H1 (cell line): ENCODE results near the gene KLHDC1. TPM values are rescaled to one million over a fixed set of nuclear protein-coding genes. Genes with fewer than 3 reads are reported as not detected.
"Not testable (repeated sequence)": the region's sequence is repeated elsewhere in the genome, so short reads cannot be mapped to it uniquely, and the experiment has no call there.

Source experiments
- CTCF ChIA-PET: fragments of 300-600 bp; sonication (Branson Sonifier 250); formaldehyde crosslinking; loops from one replicate; lab custom pipeline; 2021; ENCODE audit not compliant: partially characterized antibody; lab: Charles Lee
- POLR2A ChIA-PET: fragments of 300-600 bp; sonication (Branson Sonifier 250); formaldehyde crosslinking; loops from one replicate; lab custom pipeline; 2021; ENCODE audit warnings: inconsistent platforms; ENCODE audit not compliant: partially characterized antibody; lab: Charles Lee
- DNase-seq, 2 experiments: peaks; one replicate each; pipeline versions ENCODE4 v3.0.0 to v3.0.0-alpha.2; 2010 to 2022; ENCODE audit warnings: low spot score in 2 of 2, low read depth in 1 of 2, mixed read lengths in 1 of 2
- FAIRE-seq: peaks from 2 replicates; lab custom pipeline; 2011; peaks lifted over from hg19 to GRCh38; lab: Jason Lieb, UNC
- H2AFZ ChIP-seq: 2 replicates; pipeline ENCODE4 v1.8.1; 2012; ENCODE audit warnings: low read length, inconsistent platforms
- H2AK5ac ChIP-seq: 2 replicates; pipeline ENCODE4 v1.6.1; 2013; ENCODE audit warnings: low read depth, low read length
- H2BK120ac ChIP-seq: replicated peaks from 2 replicates; pipeline ENCODE3; 2013; ENCODE audit warnings: low read depth, low read length, inconsistent platforms
- H2BK12ac ChIP-seq: 2 replicates; pipeline ENCODE4 v1.6.1; 2013; ENCODE audit warnings: low read depth, low read length
- H2BK15ac ChIP-seq: 2 replicates; pipeline ENCODE4 v1.6.1; 2013; ENCODE audit warnings: low read length
- H2BK20ac ChIP-seq: 2 replicates; pipeline ENCODE4 v1.6.1; 2013; ENCODE audit warnings: low read length
- H2BK5ac ChIP-seq: 2 replicates; pipeline ENCODE4 v1.6.1; 2013; ENCODE audit warnings: low read depth, low read length
- H3K14ac ChIP-seq: 2 replicates; pipeline ENCODE4 v1.6.1; 2013; ENCODE audit warnings: inconsistent platforms; ENCODE audit not compliant: insufficient read length
- H3K18ac ChIP-seq: 2 replicates; pipeline ENCODE4 v1.6.1; 2013; ENCODE audit warnings: low read length; ENCODE audit errors: extremely low read depth
- H3K23ac ChIP-seq: 2 replicates; pipeline ENCODE4 v1.6.1; 2013; ENCODE audit warnings: inconsistent platforms; ENCODE audit not compliant: insufficient read length
- H3K23me2 ChIP-seq: 2 replicates; pipeline ENCODE4 v1.6.1; 2013; ENCODE audit warnings: low read depth, low read length
- H3K27ac ChIP-seq: 2 replicates; pipeline ENCODE4 v1.6.1; 2011; ENCODE audit warnings: low read depth, low read length, inconsistent platforms
- H3K27me3 ChIP-seq, 4 experiments: replicated peaks in 1 of 4; 1 replicate in 1 of 4; 2 replicates in 3 of 4; pipeline versions ENCODE4 v1.6.1 to v1.8.1; 2011 to 2013; ENCODE audit warnings: low read length in 3 of 4, mild to moderate bottlenecking in 3 of 4, inconsistent platforms in 2 of 4, mixed read lengths in 2 of 4, moderate library complexity in 1 of 4; ENCODE audit not compliant: control insufficient read depth in 3 of 4, insufficient read depth in 3 of 4; ENCODE audit errors: extremely low read depth in 1 of 4
- H3K36me3 ChIP-seq, 4 experiments: 2 replicates each; pipeline versions ENCODE4 v1.6.1 to v1.8.1; 2011 to 2013; ENCODE audit warnings: mild to moderate bottlenecking in 4 of 4, low read length in 3 of 4, moderate library complexity in 2 of 4, control low read depth in 1 of 4, inconsistent platforms in 1 of 4; ENCODE audit not compliant: insufficient read depth in 4 of 4, control insufficient read depth in 2 of 4
- H3K4ac ChIP-seq: replicated peaks from 2 replicates; pipeline ENCODE3; 2013; ENCODE audit warnings: low read length, low read depth, mixed read lengths, inconsistent platforms; ENCODE audit not compliant: insufficient read length
- H3K4me1 ChIP-seq, 4 experiments: replicated peaks in 1 of 4; 1 replicate in 1 of 4; 2 replicates in 3 of 4; pipeline versions ENCODE4 v1.6.1 to v1.8.1; 2011 to 2013; ENCODE audit warnings: low read length in 3 of 4, inconsistent platforms in 2 of 4, mixed read lengths in 1 of 4; ENCODE audit not compliant: insufficient read depth in 4 of 4, control insufficient read depth in 3 of 4
- H3K4me2 ChIP-seq, 2 experiments: 2 replicates each; pipeline versions ENCODE4 v1.6.1 to v1.8.1; 2011 to 2013; ENCODE audit warnings: low read depth in 2 of 2, low read length in 2 of 2, control low read depth in 1 of 2, inconsistent platforms in 1 of 2, mild to moderate bottlenecking in 1 of 2; ENCODE audit not compliant: insufficient read depth in 1 of 2
- H3K4me3 ChIP-seq, 4 experiments: fragments of 200-600, 300-600 bp in 1 of 4; sonication (generic), shearing (Covaris generic), sonication (Bioruptor Twin) in 1 of 4; 2 replicates each; pipeline versions ENCODE4 v1.5.1 to v1.8.1; 2011 to 2016; ENCODE audit warnings: low read length in 4 of 4, low read depth in 3 of 4, control low read depth in 2 of 4, inconsistent platforms in 2 of 4, mild to moderate bottlenecking in 2 of 4, mixed read lengths in 1 of 4, moderate library complexity in 1 of 4; ENCODE audit not compliant: insufficient read depth in 2 of 4; ENCODE audit errors: extremely low read depth in 1 of 4
- H3K56ac ChIP-seq: replicated peaks from 2 replicates; pipeline ENCODE3; 2013; ENCODE audit warnings: low read depth, mild to moderate bottlenecking, mixed read lengths, low read length, inconsistent platforms; ENCODE audit not compliant: insufficient read length
- H3K79me1 ChIP-seq: 2 replicates; pipeline ENCODE4 v1.6.1; 2013; ENCODE audit warnings: low read depth, low read length, control low read depth
- H3K79me2 ChIP-seq, 2 experiments: 2 replicates each; pipeline versions ENCODE4 v1.6.1 to v1.8.1; 2012 to 2013; ENCODE audit warnings: low read length in 2 of 2, mild to moderate bottlenecking in 2 of 2, inconsistent platforms in 1 of 2; ENCODE audit not compliant: insufficient read depth in 2 of 2, control insufficient read depth in 1 of 2
- H3K9ac ChIP-seq, 4 experiments: replicated peaks in 1 of 4; 1 replicate in 1 of 4; 2 replicates in 3 of 4; pipeline versions ENCODE4 v1.6.1 to v1.8.1; 2011 to 2013; ENCODE audit warnings: low read depth in 3 of 4, low read length in 3 of 4, control low read depth in 2 of 4, mild to moderate bottlenecking in 2 of 4, moderate library complexity in 2 of 4, inconsistent platforms in 1 of 4; ENCODE audit errors: extremely low read depth in 1 of 4
- H3K9me3 ChIP-seq, 2 experiments: 2 replicates each; pipeline versions ENCODE4 v1.6.1 to v1.8.1; 2012 to 2013; ENCODE audit warnings: mild to moderate bottlenecking in 2 of 2, moderate library complexity in 2 of 2, control low read depth in 1 of 2, inconsistent platforms in 1 of 2, low read depth in 1 of 2, low read length in 1 of 2, mixed read lengths in 1 of 2; ENCODE audit not compliant: insufficient read depth in 2 of 2
- H4K20me1 ChIP-seq, 2 experiments: replicated peaks in 1 of 2; 2 replicates each; pipeline versions ENCODE3 to v1.8.1; 2011 to 2013; ENCODE audit warnings: inconsistent platforms in 2 of 2, low read length in 2 of 2, mild to moderate bottlenecking in 1 of 2; ENCODE audit not compliant: insufficient read depth in 2 of 2, control insufficient read depth in 1 of 2
- H4K5ac ChIP-seq: 2 replicates; pipeline ENCODE4 v1.6.1; 2013; ENCODE audit warnings: low read length, low read depth, mixed read lengths, inconsistent platforms; ENCODE audit not compliant: insufficient read length
- H4K8ac ChIP-seq: 2 replicates; pipeline ENCODE4 v1.8.0; 2013; ENCODE audit warnings: mild to moderate bottlenecking, moderate library complexity, low read length, inconsistent platforms; ENCODE audit not compliant: insufficient read depth; ENCODE audit errors: extremely low read depth
- H4K91ac ChIP-seq: replicated peaks from 2 replicates; pipeline ENCODE3; 2013; ENCODE audit warnings: low read length, mixed read lengths, inconsistent platforms; ENCODE audit not compliant: insufficient read length
- ASH2L ChIP-seq: fragments of 200-600, 300-600 bp; sonication (generic); IDR thresholded peaks from one replicate; pipeline ENCODE4 v1.7.1; 2017; ENCODE audit warnings: low read length
- CHD1 ChIP-seq: IDR thresholded peaks from 2 replicates; pipeline ENCODE4 v1.6.1; 2012; ENCODE audit warnings: low read depth, low read length, improper control_type of control experiment
- MAFK ChIP-seq: IDR thresholded peaks from 2 replicates; pipeline ENCODE4 v1.6.1; 2012; ENCODE audit warnings: low read depth, mild to moderate bottlenecking, improper control_type of control experiment, low read length
- TCF12 ChIP-seq: IDR thresholded peaks from 2 replicates; pipeline ENCODE4 v1.6.1; 2011; ENCODE audit warnings: low read depth, mild to moderate bottlenecking, low read length
- polyA plus RNA-seq, 7 experiments: library from polyadenylated mRNA; depleted of rRNA in 3 of 7; stranded (reverse) in 5 of 7; unstranded in 2 of 7; fragments of >200 nt in 5 of 7; fragments of 200-250 nt in 2 of 7; gene quantifications; 1 replicate in 5 of 7; 2 replicates in 1 of 7; 4 replicates in 1 of 7; pipeline versions ENCODE4 v1.2.1 to v1.2.3, GENCODE V29; 2011 to 2013; ENCODE audit warnings: missing spikeins in 2 of 7, mixed read lengths in 2 of 7
- total RNA-seq: library from RNA; stranded (reverse); fragmentation: NEBNext Ultra II Directional; extraction: Animal tissue kit (Norgen Biotek cat#: 25700); gene quantifications from 2 replicates; pipeline ENCODE4 v1.2.1, GENCODE V29; 2021

Gene KLHDC1
- total and polyA plus RNA-seq, 2 of the 8 experiments (the other 6 are each of a cell fraction or from before 2014, with no cell fraction given) = 0.08 TPM; not detected in 1

- TF ChIP-seq TCF12 (no peak), MAFK (no peak), ASH2L (no peak), CHD1 (no peak)
- TF ChIP-seq, all 59 proteins: peak for 0
Observed at GRCh38 chr14:49745191-49745590, 52.3 kb downstream of the KLHDC1 start (continued).

GRCh38 chr14:49746476-49746875 is 53.6 kb downstream of the KLHDC1 start:
- DNase-seq, H2AK5ac ChIP-seq, H3K27me3 ChIP-seq, H3K9me3 ChIP-seq, H2BK5ac ChIP-seq, H2BK12ac ChIP-seq, CTCF ChIA-PET, H3K27ac ChIP-seq, H2BK20ac ChIP-seq, H3K36me3 ChIP-seq, FAIRE-seq, H2BK15ac ChIP-seq, H3K4me2 ChIP-seq, H4K8ac ChIP-seq, POLR2A ChIA-PET, H3K56ac ChIP-seq, H3K23me2 ChIP-seq, H3K79me1 ChIP-seq, H4K5ac ChIP-seq, H3K14ac ChIP-seq, H3K79me2 ChIP-seq, H3K4me1 ChIP-seq, H4K91ac ChIP-seq, H3K23ac ChIP-seq, H3K18ac ChIP-seq, H2AFZ ChIP-seq, H3K9ac ChIP-seq, H2BK120ac ChIP-seq, H4K20me1 ChIP-seq, H3K4me3 ChIP-seq, H3K4ac ChIP-seq: not testable (repeated sequence)
